Breast epithelium (tissue), 3 donors: ENCODE measurements around the gene CLEC4A. TPM values are rescaled to one million over a fixed set of nuclear protein-coding genes. Genes with fewer than 3 reads are reported as not detected.

Experiments used
- total RNA-seq, 3 donors: library from RNA; depleted of rRNA; stranded (reverse); fragments of >200 nt; gene quantifications; one replicate each; pipeline ENCODE4 v1.1.0, GENCODE V29; 2016

CLEC4A gene
- total RNA-seq, 3 donors from 2014 or later, result 2.5 to 3.9 (median 3.4) TPM

Other genes starting within 250 kb of the CLEC4A start
- gene SLC2A3, start 187.4 kb upstream of the CLEC4A start, total RNA-seq, result 10 to 100 TPM; 28.2 to 47.9 (median 45.8) TPM
- 10 to 100 TPM; 11.1 to 14.2 (median 13.4) TPM for gene FOXJ2, start 90.9 kb upstream of the CLEC4A start, total RNA-seq
- 10 to 100 TPM in 2 of 3 donors, 1 to 10 TPM in 1; 6.6 to 46.2 (median 17.7) TPM for gene C3AR1, start 57.3 kb upstream of the CLEC4A start, total RNA-seq
- 10 to 100 TPM; 29.5 to 47.0 (median 32.3) TPM for gene NECAP1, start 41.3 kb upstream of the CLEC4A start, total RNA-seq
- gene ZNF705A, start 33.4 kb downstream of the CLEC4A start, total RNA-seq, result not detected
- gene FAM90A1, start 104.0 kb downstream of the CLEC4A start, total RNA-seq, result under 1 TPM in 1 of 3 donors, not detected in 2; 0.29 TPM